Smooth muscle cell (in vitro differentiated cells): ENCODE results near the gene MATN1. TPM values are rescaled to one million over a fixed set of nuclear protein-coding genes. Genes with fewer than 3 reads are reported as not detected.

Source experiments
- DNase-seq: peaks from one replicate; lab custom pipeline; 2025; ENCODE audit not compliant: unreplicated experiment; lab: John Stamatoyannopoulos, UW
- H2AFZ ChIP-seq: fragments of 200-600 bp; sonication (generic); 2 replicates; pipeline ENCODE4 v1.6.0; 2016; ENCODE audit warnings: antibody characterized with exemption, low read depth, mild to moderate bottlenecking
- H3F3A ChIP-seq: fragments of 200-600 bp; sonication (generic); 2 replicates; pipeline ENCODE4 v1.6.0; 2017; ENCODE audit warnings: antibody characterized with exemption, low read depth
- H3K27ac ChIP-seq: fragments of 200-600 bp; sonication (generic); 2 replicates; pipeline ENCODE4 v1.5.1; 2016; ENCODE audit warnings: low read depth, mild to moderate bottlenecking
- H3K27me3 ChIP-seq: fragments of 200-600 bp; sonication (generic); 2 replicates; pipeline ENCODE4 v1.6.1; 2016; ENCODE audit warnings: low read depth, mild to moderate bottlenecking
- H3K36me3 ChIP-seq: fragments of 200-600 bp; sonication (generic); 2 replicates; pipeline ENCODE4 v1.5.1; 2016; ENCODE audit warnings: low read depth
- H3K4me1 ChIP-seq: fragments of 200-600 bp; sonication (generic); 2 replicates; pipeline ENCODE4 v1.5.1; 2016; ENCODE audit warnings: low read depth
- H3K4me2 ChIP-seq: fragments of 200-600 bp; sonication (generic); 2 replicates; pipeline ENCODE4 v1.6.0; 2016; ENCODE audit warnings: mild to moderate bottlenecking
- H3K4me3 ChIP-seq: fragments of 200-600 bp; sonication (generic); 2 replicates; pipeline ENCODE4 v1.5.1; 2016; ENCODE audit warnings: mild to moderate bottlenecking
- H3K79me2 ChIP-seq: fragments of 200-600 bp; sonication (generic); 2 replicates; pipeline ENCODE4 v1.6.0; 2016; ENCODE audit warnings: low read depth, mild to moderate bottlenecking
- H3K9ac ChIP-seq: fragments of 200-600 bp; sonication (generic); 2 replicates; pipeline ENCODE4 v1.6.0; 2016; ENCODE audit warnings: low read depth
- H3K9me3 ChIP-seq: fragments of 200-600 bp; sonication (generic); replicated peaks from 2 replicates; pipeline ENCODE4 v1.5.1; 2016; ENCODE audit warnings: low read depth
- H4K20me1 ChIP-seq: fragments of 200-600 bp; sonication (generic); 2 replicates; pipeline ENCODE4 v1.6.0; 2016; ENCODE audit warnings: low read depth
- WGBS: methylation state at CpG from one replicate; pipeline ENCODE4 v1.1.7; 2016; ENCODE audit warnings: low lambda C conversion rate; 5-methylcytosine and 5-hydroxymethylcytosine counted together
- polyA plus RNA-seq: library from polyadenylated mRNA; unstranded; fragments of >200 nt; fragmentation: Nextera tagmentation; extraction: Ambion mirVana; gene quantifications from 2 replicates; pipeline ENCODE4 v1.2.1, GENCODE V29; 2016
- total RNA-seq: library from RNA; depleted of rRNA; stranded (reverse); fragments of >200 nt; gene quantifications from 2 replicates; pipeline ENCODE4 v1.2.3, GENCODE V29; 2014
- TF ChIP-seq, protein P1 (sequence below): fragments of 200-600 bp; sonication (generic); IDR thresholded peaks from 2 replicates; pipeline ENCODE4 v1.5.1; 2017; ENCODE audit warnings: borderline replicate concordance, mild to moderate bottlenecking, antibody characterized with exemption; ENCODE audit not compliant: insufficient read depth, poor library complexity, severe bottlenecking

Gene MATN1
- total and polyA plus RNA-seq, 2 experiments from 2014 or later = 0.40 to 2.0 TPM

DNA sequence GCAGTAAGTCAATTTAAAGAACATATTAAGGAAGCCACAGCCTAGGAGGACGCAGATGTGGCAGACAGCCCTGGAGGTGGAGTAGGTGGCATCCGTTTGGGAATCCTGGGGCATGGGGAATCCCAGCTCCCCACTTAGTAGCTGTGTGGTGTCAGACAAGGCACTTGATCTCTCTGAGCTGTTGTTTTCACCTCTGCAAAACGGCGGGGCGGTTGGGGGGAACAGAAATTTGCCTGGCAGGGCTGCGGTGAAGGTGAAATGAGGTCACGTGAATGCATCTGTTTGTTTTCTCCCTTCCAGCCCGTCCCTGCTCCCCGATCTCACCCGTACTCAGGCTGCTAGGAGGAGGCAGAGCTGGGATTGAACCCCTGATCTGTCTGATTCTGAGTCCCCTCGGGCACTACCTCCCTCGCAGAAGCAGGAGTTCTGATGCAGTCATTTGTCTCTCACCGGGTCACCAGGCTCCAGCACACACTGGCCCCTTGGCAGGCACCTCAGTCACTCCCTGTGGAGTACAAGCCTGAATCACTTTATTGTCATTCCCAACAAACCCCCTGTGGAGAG lies 36.4 kb upstream of the MATN1 start:
- H3K36me3 ChIP-seq = no peaks in the 10 kb centered on the region
- H3K9me3 ChIP-seq = no peaks in the 10 kb centered on the region
- peaks cover 13% of the 10 kb centered on the region for H3K4me1 ChIP-seq
- 91% methylated on average over 13 of the region's 13 CpGs for WGBS
- H3K4me2 ChIP-seq = no peak overlapping the region
- H2AFZ ChIP-seq = no peak overlapping the region
- H3K27me3 ChIP-seq = no peaks in the 10 kb centered on the region
- DNase-seq = no peak
- TF ChIP-seq, protein P1, sequence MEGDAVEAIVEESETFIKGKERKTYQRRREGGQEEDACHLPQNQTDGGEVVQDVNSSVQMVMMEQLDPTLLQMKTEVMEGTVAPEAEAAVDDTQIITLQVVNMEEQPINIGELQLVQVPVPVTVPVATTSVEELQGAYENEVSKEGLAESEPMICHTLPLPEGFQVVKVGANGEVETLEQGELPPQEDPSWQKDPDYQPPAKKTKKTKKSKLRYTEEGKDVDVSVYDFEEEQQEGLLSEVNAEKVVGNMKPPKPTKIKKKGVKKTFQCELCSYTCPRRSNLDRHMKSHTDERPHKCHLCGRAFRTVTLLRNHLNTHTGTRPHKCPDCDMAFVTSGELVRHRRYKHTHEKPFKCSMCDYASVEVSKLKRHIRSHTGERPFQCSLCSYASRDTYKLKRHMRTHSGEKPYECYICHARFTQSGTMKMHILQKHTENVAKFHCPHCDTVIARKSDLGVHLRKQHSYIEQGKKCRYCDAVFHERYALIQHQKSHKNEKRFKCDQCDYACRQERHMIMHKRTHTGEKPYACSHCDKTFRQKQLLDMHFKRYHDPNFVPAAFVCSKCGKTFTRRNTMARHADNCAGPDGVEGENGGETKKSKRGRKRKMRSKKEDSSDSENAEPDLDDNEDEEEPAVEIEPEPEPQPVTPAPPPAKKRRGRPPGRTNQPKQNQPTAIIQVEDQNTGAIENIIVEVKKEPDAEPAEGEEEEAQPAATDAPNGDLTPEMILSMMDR = no peak
- H4K20me1 ChIP-seq = peaks cover 3% of the 10 kb centered on the region
- H3K79me2 ChIP-seq = no peaks in the 10 kb centered on the region
- no peak overlapping the region for H3K4me3 ChIP-seq
- peaks cover 12% of the 10 kb centered on the region for H3F3A ChIP-seq
- H3K9ac ChIP-seq = no peak overlapping the region
- no peak overlapping the region for H3K27ac ChIP-seq

DNA sequence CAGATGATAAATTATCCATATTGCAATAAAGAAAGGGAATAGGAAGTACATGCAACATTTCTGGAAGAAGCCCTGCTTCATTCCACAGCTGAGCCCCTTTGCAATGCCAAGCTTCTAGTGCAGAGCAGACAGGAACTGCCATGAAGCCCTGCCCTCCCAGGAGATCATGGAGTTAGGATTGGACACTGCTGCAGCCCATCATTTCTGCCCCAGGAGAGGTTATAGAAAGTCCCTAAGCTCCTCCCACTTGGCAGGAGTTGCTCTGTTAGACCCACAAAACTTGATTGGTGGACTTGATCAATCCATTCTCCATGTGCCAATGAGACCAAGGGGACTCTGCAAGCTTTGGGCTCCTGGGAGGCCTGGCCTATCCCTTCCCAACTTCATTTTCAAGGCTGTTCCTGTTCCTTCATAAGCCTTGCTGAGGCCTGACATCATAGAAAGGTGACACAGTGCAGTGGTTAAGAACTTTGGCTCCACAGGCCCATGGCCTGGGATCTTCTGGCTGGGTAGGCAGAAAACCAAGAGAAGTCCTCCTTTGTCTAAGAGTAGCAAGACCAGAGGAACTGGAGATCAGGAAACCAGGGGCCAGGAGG lies 35.5 kb upstream of the MATN1 start:
- no peak overlapping the region for H3K4me3 ChIP-seq
- no peaks in the 10 kb centered on the region for H3K9me3 ChIP-seq
- TF ChIP-seq, protein P1 = no peak
- no peak for DNase-seq
- peaks cover 13% of the 10 kb centered on the region for H3K4me1 ChIP-seq
- H3K36me3 ChIP-seq = no peaks in the 10 kb centered on the region
- peaks cover 12% of the 10 kb centered on the region for H3F3A ChIP-seq
- no peak overlapping the region for H3K9ac ChIP-seq
- H4K20me1 ChIP-seq = peaks cover 3% of the 10 kb centered on the region
- no peaks in the 10 kb centered on the region for H3K79me2 ChIP-seq
- H3K27me3 ChIP-seq = no peaks in the 10 kb centered on the region
- no peak overlapping the region for H3K27ac ChIP-seq
- no peak overlapping the region for H2AFZ ChIP-seq
- no peak overlapping the region for H3K4me2 ChIP-seq

DNA sequence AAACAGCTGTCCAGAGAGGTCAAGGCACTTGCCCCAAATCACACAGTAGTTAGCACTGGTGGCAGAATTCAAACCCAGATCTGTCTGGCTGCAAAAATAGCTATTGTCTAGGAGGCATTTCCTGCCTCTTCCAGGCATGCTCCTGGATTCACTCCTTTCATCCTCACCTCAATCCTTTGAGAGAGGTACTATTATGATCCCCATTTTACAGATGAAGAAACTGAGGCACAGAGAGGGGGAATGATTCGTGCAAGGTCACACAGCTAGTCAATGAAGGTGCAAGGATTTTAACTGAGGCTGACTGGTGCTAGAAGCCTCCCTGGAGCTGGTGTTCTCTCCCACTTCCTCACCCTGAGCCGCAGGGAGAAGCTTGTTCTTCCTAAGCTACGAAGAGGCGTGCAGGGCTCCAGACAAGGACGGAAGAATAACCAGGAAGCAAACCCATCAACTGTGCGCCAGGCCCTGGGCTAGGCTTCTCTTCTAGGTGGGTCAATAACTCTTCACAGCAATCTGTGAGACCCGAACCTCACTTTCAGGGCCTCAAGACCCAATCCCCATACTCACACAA lies 34.8 kb upstream of the MATN1 start:
- no peak overlapping the region for H2AFZ ChIP-seq
- no peak overlapping the region for H3K4me2 ChIP-seq
- H3K9me3 ChIP-seq = no peaks in the 10 kb centered on the region
- 80% methylated on average over 7 of the region's 7 CpGs for WGBS
- H3K27me3 ChIP-seq = no peaks in the 10 kb centered on the region
- no peak overlapping the region for H3K27ac ChIP-seq
- TF ChIP-seq, protein P1 = no peak
- peaks cover 12% of the 10 kb centered on the region for H3F3A ChIP-seq
- peaks cover 3% of the 10 kb centered on the region for H4K20me1 ChIP-seq
- peaks cover 13% of the 10 kb centered on the region for H3K4me1 ChIP-seq
- no peaks in the 10 kb centered on the region for H3K79me2 ChIP-seq
- no peak overlapping the region for H3K4me3 ChIP-seq
- no peak for DNase-seq
- no peaks in the 10 kb centered on the region for H3K36me3 ChIP-seq
- no peak overlapping the region for H3K9ac ChIP-seq
